ENCODE measurements around the gene MUC6. TPM values are rescaled to one million over a fixed set of nuclear protein-coding genes. Genes with fewer than 3 reads are reported as not detected.
A peak's percentile ranks its signal among the peaks of the same experiment; 100 is the strongest.

The MUC6 gene, protein sequence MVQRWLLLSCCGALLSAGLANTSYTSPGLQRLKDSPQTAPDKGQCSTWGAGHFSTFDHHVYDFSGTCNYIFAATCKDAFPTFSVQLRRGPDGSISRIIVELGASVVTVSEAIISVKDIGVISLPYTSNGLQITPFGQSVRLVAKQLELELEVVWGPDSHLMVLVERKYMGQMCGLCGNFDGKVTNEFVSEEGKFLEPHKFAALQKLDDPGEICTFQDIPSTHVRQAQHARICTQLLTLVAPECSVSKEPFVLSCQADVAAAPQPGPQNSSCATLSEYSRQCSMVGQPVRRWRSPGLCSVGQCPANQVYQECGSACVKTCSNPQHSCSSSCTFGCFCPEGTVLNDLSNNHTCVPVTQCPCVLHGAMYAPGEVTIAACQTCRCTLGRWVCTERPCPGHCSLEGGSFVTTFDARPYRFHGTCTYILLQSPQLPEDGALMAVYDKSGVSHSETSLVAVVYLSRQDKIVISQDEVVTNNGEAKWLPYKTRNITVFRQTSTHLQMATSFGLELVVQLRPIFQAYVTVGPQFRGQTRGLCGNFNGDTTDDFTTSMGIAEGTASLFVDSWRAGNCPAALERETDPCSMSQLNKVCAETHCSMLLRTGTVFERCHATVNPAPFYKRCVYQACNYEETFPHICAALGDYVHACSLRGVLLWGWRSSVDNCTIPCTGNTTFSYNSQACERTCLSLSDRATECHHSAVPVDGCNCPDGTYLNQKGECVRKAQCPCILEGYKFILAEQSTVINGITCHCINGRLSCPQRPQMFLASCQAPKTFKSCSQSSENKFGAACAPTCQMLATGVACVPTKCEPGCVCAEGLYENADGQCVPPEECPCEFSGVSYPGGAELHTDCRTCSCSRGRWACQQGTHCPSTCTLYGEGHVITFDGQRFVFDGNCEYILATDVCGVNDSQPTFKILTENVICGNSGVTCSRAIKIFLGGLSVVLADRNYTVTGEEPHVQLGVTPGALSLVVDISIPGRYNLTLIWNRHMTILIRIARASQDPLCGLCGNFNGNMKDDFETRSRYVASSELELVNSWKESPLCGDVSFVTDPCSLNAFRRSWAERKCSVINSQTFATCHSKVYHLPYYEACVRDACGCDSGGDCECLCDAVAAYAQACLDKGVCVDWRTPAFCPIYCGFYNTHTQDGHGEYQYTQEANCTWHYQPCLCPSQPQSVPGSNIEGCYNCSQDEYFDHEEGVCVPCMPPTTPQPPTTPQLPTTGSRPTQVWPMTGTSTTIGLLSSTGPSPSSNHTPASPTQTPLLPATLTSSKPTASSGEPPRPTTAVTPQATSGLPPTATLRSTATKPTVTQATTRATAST (N-terminal part only)
- total RNA-seq (2014; rRNA removed; shearing (Covaris generic)) = not detected in 2 replicates

GRCh38 chr11:1036303-1036923 is at the start of gene MUC6:
TSS of gene MUC6 (minus strand) at chr11:1036718. CDS start at chr11:1036655, 63 bp downstream.
- no peak for DNase-seq (ENCODE audit: low read depth)

GRCh38 chr11:1085440-1086170 is 49.1 kb upstream of the MUC6 start:
- no peak for DNase-seq (ENCODE audit: low read depth)

DNA sequence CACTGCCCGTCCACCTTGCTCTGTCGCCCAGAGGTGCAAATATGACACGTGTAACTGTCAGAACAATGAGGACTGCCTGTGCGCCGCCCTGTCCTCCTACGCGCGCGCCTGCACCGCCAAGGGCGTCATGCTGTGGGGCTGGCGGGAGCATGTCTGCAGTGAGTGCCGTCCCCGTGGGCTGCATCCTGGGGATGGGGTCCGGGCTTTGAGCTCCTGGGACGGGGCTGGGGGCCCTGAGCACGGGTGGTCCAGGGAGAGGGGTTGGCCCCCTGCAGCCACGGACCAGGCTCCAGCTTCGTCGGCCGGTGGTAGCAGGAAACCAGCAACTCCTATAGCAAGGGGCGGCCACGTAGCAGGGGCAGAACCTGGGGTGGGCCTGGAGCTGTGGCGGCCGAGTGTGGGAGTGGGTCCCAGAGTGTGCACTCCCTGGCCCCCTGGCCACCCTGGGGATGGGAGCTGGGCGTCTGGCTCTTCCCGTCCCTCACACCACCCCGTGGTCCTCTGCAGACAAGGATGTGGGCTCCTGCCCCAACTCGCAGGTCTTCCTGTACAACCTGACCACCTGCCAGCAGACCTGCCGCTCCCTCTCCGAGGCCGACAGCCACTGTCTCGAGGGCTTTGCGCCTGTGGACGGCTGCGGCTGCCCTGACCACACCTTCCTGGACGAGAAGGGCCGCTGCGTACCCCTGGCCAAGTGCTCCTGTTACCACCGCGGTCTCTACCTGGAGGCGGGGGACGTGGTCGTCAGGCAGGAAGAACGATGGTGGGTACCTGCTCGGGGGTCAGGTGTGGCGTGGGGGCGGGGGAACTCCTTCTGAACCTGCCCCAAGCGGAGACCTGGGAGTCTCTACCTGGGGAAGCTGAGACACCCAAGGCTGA is 48.3 kb upstream of the MUC6 start:
- DNase-seq (ENCODE audit: low read depth) = no peak

GRCh38 chr11:1083621-1084551 is 47.4 kb upstream of the MUC6 start:
- no peak for DNase-seq (ENCODE audit: low read depth)

- DNase-seq (ENCODE audit: low read depth) = no peak
These were observed 46.5 kb upstream of the MUC6 start for GRCh38 chr11:1082728-1083620.

DNA sequence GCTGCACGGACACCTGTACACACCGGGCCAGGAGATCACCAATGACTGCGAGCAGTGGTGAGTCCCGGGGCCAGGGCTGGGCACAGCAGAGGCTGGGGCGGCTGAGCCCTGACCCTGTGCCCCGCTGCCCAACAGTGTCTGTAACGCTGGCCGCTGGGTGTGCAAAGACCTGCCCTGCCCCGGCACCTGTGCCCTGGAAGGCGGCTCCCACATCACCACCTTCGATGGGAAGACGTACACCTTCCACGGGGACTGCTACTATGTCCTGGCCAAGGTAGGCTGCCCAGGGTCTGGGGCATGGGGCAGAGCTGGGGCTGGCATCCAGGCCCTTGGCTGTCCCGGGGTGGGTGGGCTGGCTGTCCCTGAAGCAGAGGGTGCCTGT is 45.8 kb upstream of the MUC6 start:
- no peak for DNase-seq (ENCODE audit: low read depth)

GRCh38 chr11:1081601-1082311 is 45.2 kb upstream of the MUC6 start:
- DNase-seq (ENCODE audit: low read depth) = no peak

GRCh38 chr11:1078191-1078601 is 41.7 kb upstream of the MUC6 start:
- DNase-seq (ENCODE audit: low read depth) = no peak

DNA sequence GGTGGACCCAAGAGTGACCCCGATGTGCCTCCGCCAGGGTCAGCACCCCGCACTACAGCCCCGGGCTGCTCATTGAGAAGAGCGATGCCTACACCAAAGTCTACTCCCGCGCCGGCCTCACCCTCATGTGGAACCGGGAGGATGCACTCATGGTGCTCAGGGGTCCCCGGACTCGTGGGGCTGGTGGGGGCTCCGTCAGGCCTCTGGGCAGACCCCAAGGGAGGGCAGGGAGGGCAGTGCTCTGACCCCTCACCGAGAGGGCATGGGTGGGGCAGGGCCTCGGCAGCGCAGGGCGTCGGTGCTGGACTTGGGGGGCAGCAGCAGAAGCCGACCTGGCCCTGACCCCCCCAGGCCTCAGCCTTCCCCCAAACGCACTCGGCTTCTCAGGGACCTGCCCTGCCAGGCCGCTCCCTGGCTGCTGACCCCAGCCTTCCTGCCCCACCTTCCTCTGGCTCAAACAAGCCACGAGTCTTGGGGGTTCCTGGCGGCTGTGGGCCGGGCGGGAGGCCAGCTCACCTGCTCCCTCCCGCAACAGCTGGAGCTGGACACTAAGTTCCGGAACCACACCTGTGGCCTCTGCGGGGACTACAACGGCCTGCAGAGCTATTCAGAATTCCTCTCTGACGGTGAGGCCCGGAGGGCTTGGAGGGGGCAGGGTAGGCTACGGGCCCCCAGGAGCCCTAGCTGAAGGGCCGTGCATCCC is 41.0 kb upstream of the MUC6 start:
- DNase-seq (ENCODE audit: low read depth) = no peak

DNA sequence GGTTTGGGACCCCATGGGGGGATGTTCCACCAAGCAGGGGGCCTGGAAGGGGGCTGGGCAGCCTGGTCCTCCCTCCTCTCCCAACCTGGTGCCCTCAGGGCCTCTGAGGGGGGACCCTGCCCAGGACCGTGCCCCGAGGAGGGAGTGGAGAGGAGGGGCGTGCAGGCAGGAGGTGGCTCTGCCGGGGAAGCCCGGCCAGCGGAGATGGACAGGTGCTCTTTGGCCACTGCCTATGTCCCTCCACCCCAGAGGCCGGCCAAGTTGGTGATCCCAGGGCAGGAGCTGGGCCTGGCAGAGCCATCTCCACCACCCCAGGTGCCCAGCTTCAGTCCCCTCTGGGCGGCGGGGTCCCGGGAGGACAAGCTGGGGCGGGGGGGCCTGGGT is 40.5 kb upstream of the MUC6 start:
- no peak for DNase-seq (ENCODE audit: low read depth)

- no peak for DNase-seq (ENCODE audit: low read depth)
These were observed 39.6 kb upstream of the MUC6 start for GRCh38 chr11:1076061-1076665.

DNA sequence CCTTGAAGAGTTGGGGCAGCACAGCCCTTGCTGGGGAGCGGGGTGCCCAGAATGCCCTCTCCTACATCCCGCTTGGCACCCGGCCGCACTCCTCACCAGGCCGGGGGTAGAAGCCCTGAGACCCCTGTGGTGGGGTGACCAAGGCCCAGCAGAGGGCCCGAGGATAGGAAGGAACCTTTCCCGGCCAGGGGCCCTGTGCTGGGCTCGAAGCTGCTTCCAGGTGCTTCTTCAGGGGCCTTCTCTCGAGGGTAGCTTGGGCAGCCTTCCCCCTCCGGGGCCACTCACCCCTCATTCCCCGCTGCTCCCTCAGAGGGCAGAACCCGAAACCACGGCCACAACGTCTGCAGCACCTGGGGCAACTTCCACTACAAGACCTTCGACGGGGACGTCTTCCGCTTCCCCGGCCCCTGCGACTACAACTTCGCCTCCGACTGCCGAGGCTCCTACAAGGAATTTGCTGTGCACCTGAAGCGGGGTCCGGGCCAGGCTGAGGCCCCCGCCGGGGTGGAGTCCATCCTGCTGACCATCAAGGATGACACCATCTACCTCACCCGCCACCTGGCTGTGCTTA is 38.9 kb upstream of the MUC6 start:
- DNase-seq (ENCODE audit: low read depth) = no peak

- no peak for DNase-seq (ENCODE audit: low read depth)
These were observed 38.0 kb upstream of the MUC6 start, which contains the start of gene MUC2 for GRCh38 chr11:1074244-1075221. TSS of gene MUC2 (plus strand) at chr11:1074874.

GRCh38 chr11:1073851-1074243 is 37.3 kb upstream of the MUC6 start:
- peak; percentile 35 for DNase-seq (ENCODE audit: low read depth)
